ENCODE data around the gene SELENOH.
"Not testable (repeated sequence)": the region's sequence is repeated elsewhere in the genome, so short reads cannot be mapped to it uniquely, and the experiment has no call there.

The SELENOH gene

GRCh38 chr11:57709802-57710367, 31.4 kb upstream of the SELENOH start:
- no peak for TF ChIP-seq CTCF (conservative IDR thresholded peaks at IDR 0.05; ENCODE audit: low read depth, low read length)
- no peak for DNase-seq (ENCODE audit: low read depth)
- H3K4me3 ChIP-seq (ENCODE audit: low read depth, low read length) = no peak overlapping the region

GRCh38 chr11:57711414-57712255, 29.7 kb upstream of the SELENOH start, which contains the start of gene MED19:
Gene MED19, minus strand, starts transcription at chr11:57712215. Its CDS starts 36 bp downstream, at chr11:57712179.
- no peak for TF ChIP-seq CTCF (conservative IDR thresholded peaks at IDR 0.05; ENCODE audit: low read depth, low read length)
- H3K4me3 ChIP-seq (ENCODE audit: low read depth, low read length) = peak within 1 kb of the TSS; percentile 96
- peak; percentile 83 for DNase-seq (ENCODE audit: low read depth)

- peak within 1 kb of the TSS; percentile 96 for H3K4me3 ChIP-seq (ENCODE audit: low read depth, low read length)
- peak; percentile 100 for DNase-seq (ENCODE audit: low read depth)
- no peak for TF ChIP-seq CTCF (conservative IDR thresholded peaks at IDR 0.05; ENCODE audit: low read depth, low read length)
Observed at GRCh38 chr11:57712256-57713150, 28.8 kb upstream of the SELENOH start, which contains the start of gene TMX2. Gene TMX2, plus strand, starts transcription at chr11:57712593. Its CDS starts 26 bp downstream, at chr11:57712619.

GRCh38 chr11:57713835-57714234, 27.5 kb upstream of the SELENOH start:
- H3K4me3 ChIP-seq (ENCODE audit: low read depth, low read length) = peak overlapping the region; percentile 96
- no peak for DNase-seq (ENCODE audit: low read depth)
- no peak for TF ChIP-seq CTCF (conservative IDR thresholded peaks at IDR 0.05; ENCODE audit: low read depth, low read length)

- H3K4me3 ChIP-seq (ENCODE audit: low read depth, low read length); DNase-seq (ENCODE audit: low read depth): not testable (repeated sequence)
Observed at GRCh38 chr11:57716726-57717125, 24.6 kb upstream of the SELENOH start.

GRCh38 chr11:57727185-57727584, 14.1 kb upstream of the SELENOH start:
- TF ChIP-seq CTCF (conservative IDR thresholded peaks at IDR 0.05; ENCODE audit: low read depth, low read length) = no peak
- no peak overlapping the region for H3K4me3 ChIP-seq (ENCODE audit: low read depth, low read length)
- DNase-seq (ENCODE audit: low read depth) = no peak

GRCh38 chr11:57728829-57729228, 12.5 kb upstream of the SELENOH start:
- no peak for DNase-seq (ENCODE audit: low read depth)
- TF ChIP-seq CTCF (conservative IDR thresholded peaks at IDR 0.05; ENCODE audit: low read depth, low read length) = no peak

More at GRCh38 chr11:57728829-57729228, 12.5 kb upstream of the SELENOH start:
- no peak overlapping the region for H3K4me3 ChIP-seq (ENCODE audit: low read depth, low read length)
